SK-N-SH (cell line): Measurements from ENCODE around the gene AP1M1. TPM values are rescaled to one million over a fixed set of nuclear protein-coding genes. Genes with fewer than 3 reads are reported as not detected.

Source experiments
- CTCF ChIA-PET: fragments of 300-600, 350-600 bp; formaldehyde crosslinking; extraction: SDS; loops from one replicate; lab custom pipeline; 2021; lab: Yijun Ruan, JAX
- POLR2A ChIA-PET: fragments of 350-600 bp; sonication (Branson Sonifier 250); formaldehyde crosslinking; extraction: SDS; loops from one replicate; lab custom pipeline; 2020; ENCODE audit warnings: antibody characterized with exemption, inconsistent platforms; lab: Yijun Ruan, JAX
- DNase-seq: peaks from one replicate; pipeline ENCODE4 v3.0.0; 2012
- H2AFZ ChIP-seq: fragments of 200-600 bp; sonication (generic); 2 replicates; pipeline ENCODE4 v1.8.1; 2016; ENCODE audit warnings: antibody characterized with exemption, mild to moderate bottlenecking, low read depth
- H3F3A ChIP-seq: fragments of 200-600 bp; sonication (generic); replicated peaks from 2 replicates; pipeline ENCODE3; 2016; ENCODE audit warnings: antibody characterized with exemption, mild to moderate bottlenecking; ENCODE audit not compliant: insufficient read depth
- H3K27ac ChIP-seq, 2 experiments: fragments of 200-500 bp in 1 of 2; fragments of 200-600 bp in 1 of 2; sonication (Bioruptor generic) in 1 of 2; sonication (generic), shearing (Covaris generic) in 1 of 2; 2 replicates each; pipeline versions ENCODE4 v1.5.1 to v1.6.1; 2014 to 2016; ENCODE audit warnings: low read depth in 2 of 2, inconsistent platforms in 1 of 2, low read length in 1 of 2, mild to moderate bottlenecking in 1 of 2, mixed read lengths in 1 of 2
- H3K27me3 ChIP-seq: fragments of 200-600 bp; sonication (generic), shearing (Covaris generic); 2 replicates; pipeline ENCODE4 v1.6.1; 2016; ENCODE audit warnings: mixed run types; ENCODE audit not compliant: insufficient read depth
- H3K36me3 ChIP-seq, 2 experiments: fragments of 200-500 bp in 1 of 2; fragments of 200-600 bp in 1 of 2; sonication (Bioruptor generic) in 1 of 2; sonication (generic) in 1 of 2; replicated peaks in 1 of 2; 2 replicates each; pipeline versions ENCODE3 to v1.5.1; 2014 to 2016; ENCODE audit warnings: low read length in 1 of 2, mild to moderate bottlenecking in 1 of 2; ENCODE audit not compliant: insufficient read depth in 2 of 2, control insufficient read depth in 1 of 2
- H3K4me1 ChIP-seq, 2 experiments: fragments of 200-500 bp in 1 of 2; fragments of 200-600 bp in 1 of 2; sonication (Bioruptor generic) in 1 of 2; sonication (generic), shearing (Covaris generic) in 1 of 2; 2 replicates each; pipeline versions ENCODE4 v1.5.1 to v1.6.1; 2014 to 2016; ENCODE audit warnings: low read depth in 1 of 2, low read length in 1 of 2, mixed run types in 1 of 2; ENCODE audit not compliant: insufficient read depth in 2 of 2, control insufficient read depth in 1 of 2
- H3K4me2 ChIP-seq: fragments of 200-600 bp; sonication (generic), shearing (Covaris generic); 2 replicates; pipeline ENCODE4 v1.6.1; 2017; ENCODE audit warnings: mixed run types
- H3K4me3 ChIP-seq, 2 experiments: fragments of 200-500 bp in 1 of 2; fragments of 200-600 bp in 1 of 2; sonication (Bioruptor generic) in 1 of 2; sonication (generic), shearing (Covaris generic) in 1 of 2; 2 replicates each; pipeline versions ENCODE4 v1.5.1 to v1.8.1; 2014 to 2016; ENCODE audit warnings: low read depth in 2 of 2, inconsistent platforms in 1 of 2, low read length in 1 of 2, mild to moderate bottlenecking in 1 of 2, mixed read lengths in 1 of 2, moderate library complexity in 1 of 2
- H3K79me2 ChIP-seq: fragments of 200-600 bp; sonication (generic); 2 replicates; pipeline ENCODE4 v1.8.1; 2017; ENCODE audit warnings: mild to moderate bottlenecking; ENCODE audit not compliant: insufficient read depth
- H3K9ac ChIP-seq: fragments of 200-600 bp; sonication (generic); 2 replicates; pipeline ENCODE4 v1.6.1; 2017; ENCODE audit warnings: mixed run types
- H3K9me2 ChIP-seq: fragments of 200-600 bp; sonication (generic); 2 replicates; pipeline ENCODE4 v1.6.1; 2017; ENCODE audit warnings: mixed run types
- H3K9me3 ChIP-seq: fragments of 200-600 bp; sonication (generic); 2 replicates; pipeline ENCODE4 v1.6.1; 2017; ENCODE audit warnings: mixed run types, mild to moderate bottlenecking, moderate library complexity
- H4K20me1 ChIP-seq: fragments of 200-600 bp; sonication (generic); 2 replicates; pipeline ENCODE4 v1.6.1; 2017; ENCODE audit warnings: mild to moderate bottlenecking, mixed run types; ENCODE audit not compliant: insufficient read depth
- EZH2phosphoT487 ChIP-seq: fragments of 200-600 bp; sonication (generic); IDR thresholded peaks from 2 replicates; pipeline ENCODE4 v1.6.1; 2017; ENCODE audit warnings: low read depth, mixed run types, mild to moderate bottlenecking, antibody characterized with exemption, moderate library complexity, borderline replicate concordance
- FOSL2 ChIP-seq: IDR thresholded peaks from 2 replicates; pipeline ENCODE4 v1.4.0; 2012; ENCODE audit warnings: low read depth, mild to moderate bottlenecking, moderate library complexity, borderline replicate concordance
- NFIC ChIP-seq: IDR thresholded peaks from 2 replicates; pipeline ENCODE4 v1.4.0; 2012; ENCODE audit warnings: borderline replicate concordance
- PBX3 ChIP-seq: IDR thresholded peaks from 2 replicates; pipeline ENCODE4; 2012
- POLR2AphosphoS5 ChIP-seq: IDR thresholded peaks from 2 replicates; pipeline ENCODE4 v1.6.1; 2012; ENCODE audit warnings: low read depth, low read length
- RAD21 ChIP-seq: IDR thresholded peaks from 2 replicates; pipeline ENCODE4 v1.6.1; 2012; ENCODE audit warnings: mild to moderate bottlenecking, low read length
- RCOR1 ChIP-seq: fragments of 150-350 bp; IDR thresholded peaks from 2 replicates; pipeline ENCODE4 v1.6.1; 2017; ENCODE audit warnings: antibody characterized with exemption, low read length
- RFX5 ChIP-seq: IDR thresholded peaks from 2 replicates; pipeline ENCODE4 v1.6.1; 2012; ENCODE audit warnings: mild to moderate bottlenecking, improper control_type of control experiment, low read length
- RXRA ChIP-seq: IDR thresholded peaks from 2 replicates; pipeline ENCODE4 v1.4.0; 2012; ENCODE audit warnings: low read depth, mild to moderate bottlenecking, borderline replicate concordance
- SIN3A ChIP-seq: IDR thresholded peaks from 2 replicates; pipeline ENCODE4 v1.6.1; 2012; ENCODE audit warnings: low read depth, mild to moderate bottlenecking, low read length, moderate library complexity, borderline replicate concordance
- SMC3 ChIP-seq: IDR thresholded peaks from 2 replicates; pipeline ENCODE4 v1.6.1; 2012; ENCODE audit warnings: low read depth, low read length, improper control_type of control experiment
- TCF12 ChIP-seq: IDR thresholded peaks from 2 replicates; pipeline ENCODE4 v1.4.0; 2012
- WGBS: methylation state at CpG from one replicate; pipeline ENCODE4 v1.1.6; 2017; ENCODE audit warnings: low lambda C conversion rate; 5-methylcytosine and 5-hydroxymethylcytosine counted together
- polyA plus RNA-seq, 3 experiments: library from polyadenylated mRNA; depleted of rRNA; stranded (reverse); fragments of >200 nt; gene quantifications; 2 replicates each; pipeline ENCODE4 v1.2.3, GENCODE V29; 2012
- TF ChIP-seq, protein P1 (sequence below): fragments of 150-350 bp; IDR thresholded peaks from 2 replicates; pipeline ENCODE4 v1.6.1; 2016; ENCODE audit warnings: mild to moderate bottlenecking, low read depth, low read length
- TF ChIP-seq, protein P2 (sequence below): fragments of 150-350 bp; IDR thresholded peaks from 2 replicates; pipeline ENCODE4 v1.6.1; 2017; ENCODE audit warnings: antibody characterized with exemption, low read length, low read depth, borderline replicate concordance
- TF ChIP-seq, protein P3 (sequence below): IDR thresholded peaks from 2 replicates; pipeline ENCODE4 v1.4.0; 2012; ENCODE audit warnings: low read depth, borderline replicate concordance
- TF ChIP-seq, protein P4 (sequence below): fragments of 200-600 bp; sonication (generic); IDR thresholded peaks from 2 replicates; pipeline ENCODE4 v1.6.1; 2017; ENCODE audit warnings: antibody characterized with exemption, mild to moderate bottlenecking, moderate library complexity

The AP1M1 gene
- polyA plus RNA-seq, 1 of the 3 experiments (the other 2 are of a cell fraction) = 133 TPM

- H3K9ac ChIP-seq = no peak overlapping the region
- H3K27me3 ChIP-seq = no peaks in the 10 kb centered on the region
- no peak for DNase-seq
- H3K79me2 ChIP-seq = peaks cover 45% of the 10 kb centered on the region
- peaks cover 0 to 7% of the 10 kb centered on the region in 2 experiments; a peak in 2 of 4 replicates for H3K4me1 ChIP-seq
- CTCF ChIA-PET = interaction anchor here (0.6 to 0.7 kb wide), 2 partner anchors 147 kb away, joined by 3 read pairs; no protein-coding TSS in a partner anchor
- H2AFZ ChIP-seq = no peak overlapping the region
- peaks cover 2% of the 10 kb centered on the region for H3F3A ChIP-seq
- no peaks in the 10 kb centered on the region for H3K9me3 ChIP-seq
- POLR2A ChIA-PET = interaction anchor here (2.5 kb wide), 1 partner anchor 9 kb away, joined by 7 read pairs; the partner anchor contains the start of gene AP1M1
- 94% methylated on average over 2 of the region's 3 CpGs for WGBS
- H4K20me1 ChIP-seq = 0 out of 2 replicates have a peak, but pooled peaks cover 5% of the 10 kb centered on the region
- H3K9me2 ChIP-seq = no peaks in the 10 kb centered on the region
- no peak overlapping the region for H3K27ac ChIP-seq
- H3K4me3 ChIP-seq = no peak overlapping the region
- H3K36me3 ChIP-seq = peaks cover 32 to 37% of the 10 kb centered on the region in 2 experiments
- no peak overlapping the region for H3K4me2 ChIP-seq
- TF ChIP-seq, protein P1, sequence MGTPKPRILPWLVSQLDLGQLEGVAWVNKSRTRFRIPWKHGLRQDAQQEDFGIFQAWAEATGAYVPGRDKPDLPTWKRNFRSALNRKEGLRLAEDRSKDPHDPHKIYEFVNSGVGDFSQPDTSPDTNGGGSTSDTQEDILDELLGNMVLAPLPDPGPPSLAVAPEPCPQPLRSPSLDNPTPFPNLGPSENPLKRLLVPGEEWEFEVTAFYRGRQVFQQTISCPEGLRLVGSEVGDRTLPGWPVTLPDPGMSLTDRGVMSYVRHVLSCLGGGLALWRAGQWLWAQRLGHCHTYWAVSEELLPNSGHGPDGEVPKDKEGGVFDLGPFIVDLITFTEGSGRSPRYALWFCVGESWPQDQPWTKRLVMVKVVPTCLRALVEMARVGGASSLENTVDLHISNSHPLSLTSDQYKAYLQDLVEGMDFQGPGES = no peak
- no peak for TF ChIP-seq TCF12
- TF ChIP-seq RFX5 = no peak
- TF ChIP-seq, protein P2, sequence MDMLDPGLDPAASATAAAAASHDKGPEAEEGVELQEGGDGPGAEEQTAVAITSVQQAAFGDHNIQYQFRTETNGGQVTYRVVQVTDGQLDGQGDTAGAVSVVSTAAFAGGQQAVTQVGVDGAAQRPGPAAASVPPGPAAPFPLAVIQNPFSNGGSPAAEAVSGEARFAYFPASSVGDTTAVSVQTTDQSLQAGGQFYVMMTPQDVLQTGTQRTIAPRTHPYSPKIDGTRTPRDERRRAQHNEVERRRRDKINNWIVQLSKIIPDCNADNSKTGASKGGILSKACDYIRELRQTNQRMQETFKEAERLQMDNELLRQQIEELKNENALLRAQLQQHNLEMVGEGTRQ = no peak
- no peak for TF ChIP-seq RXRA
- TF ChIP-seq RCOR1 = no peak
- TF ChIP-seq NFIC = no peak
- TF ChIP-seq RAD21 = no peak
- no peak for TF ChIP-seq SIN3A
- TF ChIP-seq PBX3 = no peak
- TF ChIP-seq, all 33 proteins: peak for 0
Measured at GRCh38 chr19:16188521-16188920, 9.2 kb upstream of the AP1M1 start.

- no peak overlapping the region for H2AFZ ChIP-seq
- ChIA-PET CTCF (no interaction called here), POLR2A (no interaction called here)
- H3K9me2 ChIP-seq = no peaks in the 10 kb centered on the region
- 81% methylated on average over 6 of the region's 6 CpGs for WGBS
- no peak for TF ChIP-seq POLR2AphosphoS5
- no peak for TF ChIP-seq EZH2phosphoT487
- no peak for TF ChIP-seq RAD21
- TF ChIP-seq, protein P3, sequence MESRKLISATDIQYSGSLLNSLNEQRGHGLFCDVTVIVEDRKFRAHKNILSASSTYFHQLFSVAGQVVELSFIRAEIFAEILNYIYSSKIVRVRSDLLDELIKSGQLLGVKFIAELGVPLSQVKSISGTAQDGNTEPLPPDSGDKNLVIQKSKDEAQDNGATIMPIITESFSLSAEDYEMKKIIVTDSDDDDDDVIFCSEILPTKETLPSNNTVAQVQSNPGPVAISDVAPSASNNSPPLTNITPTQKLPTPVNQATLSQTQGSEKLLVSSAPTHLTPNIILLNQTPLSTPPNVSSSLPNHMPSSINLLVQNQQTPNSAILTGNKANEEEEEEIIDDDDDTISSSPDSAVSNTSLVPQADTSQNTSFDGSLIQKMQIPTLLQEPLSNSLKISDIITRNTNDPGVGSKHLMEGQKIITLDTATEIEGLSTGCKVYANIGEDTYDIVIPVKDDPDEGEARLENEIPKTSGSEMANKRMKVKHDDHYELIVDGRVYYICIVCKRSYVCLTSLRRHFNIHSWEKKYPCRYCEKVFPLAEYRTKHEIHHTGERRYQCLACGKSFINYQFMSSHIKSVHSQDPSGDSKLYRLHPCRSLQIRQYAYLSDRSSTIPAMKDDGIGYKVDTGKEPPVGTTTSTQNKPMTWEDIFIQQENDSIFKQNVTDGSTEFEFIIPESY = no peak
- no peak for TF ChIP-seq PBX3
- TF ChIP-seq, protein P1 = no peak
- TF ChIP-seq, protein P4, sequence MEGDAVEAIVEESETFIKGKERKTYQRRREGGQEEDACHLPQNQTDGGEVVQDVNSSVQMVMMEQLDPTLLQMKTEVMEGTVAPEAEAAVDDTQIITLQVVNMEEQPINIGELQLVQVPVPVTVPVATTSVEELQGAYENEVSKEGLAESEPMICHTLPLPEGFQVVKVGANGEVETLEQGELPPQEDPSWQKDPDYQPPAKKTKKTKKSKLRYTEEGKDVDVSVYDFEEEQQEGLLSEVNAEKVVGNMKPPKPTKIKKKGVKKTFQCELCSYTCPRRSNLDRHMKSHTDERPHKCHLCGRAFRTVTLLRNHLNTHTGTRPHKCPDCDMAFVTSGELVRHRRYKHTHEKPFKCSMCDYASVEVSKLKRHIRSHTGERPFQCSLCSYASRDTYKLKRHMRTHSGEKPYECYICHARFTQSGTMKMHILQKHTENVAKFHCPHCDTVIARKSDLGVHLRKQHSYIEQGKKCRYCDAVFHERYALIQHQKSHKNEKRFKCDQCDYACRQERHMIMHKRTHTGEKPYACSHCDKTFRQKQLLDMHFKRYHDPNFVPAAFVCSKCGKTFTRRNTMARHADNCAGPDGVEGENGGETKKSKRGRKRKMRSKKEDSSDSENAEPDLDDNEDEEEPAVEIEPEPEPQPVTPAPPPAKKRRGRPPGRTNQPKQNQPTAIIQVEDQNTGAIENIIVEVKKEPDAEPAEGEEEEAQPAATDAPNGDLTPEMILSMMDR = no peak
- TF ChIP-seq FOSL2 = no peak
- no peak for TF ChIP-seq SMC3
- no peak overlapping the region for H3K4me3 ChIP-seq
- no peaks in the 10 kb centered on the region for H3F3A ChIP-seq
- H4K20me1 ChIP-seq = 0 out of 2 replicates have a peak, but pooled peaks cover 5% of the 10 kb centered on the region
- no peak overlapping the region for H3K4me2 ChIP-seq
- no peaks in the 10 kb centered on the region for H3K27me3 ChIP-seq
- H3K4me1 ChIP-seq = peaks cover 0 to 7% of the 10 kb centered on the region in 2 experiments; a peak in 2 of 4 replicates
- no peak overlapping the region for H3K27ac ChIP-seq
- DNase-seq = no peak
- H3K9ac ChIP-seq = no peak overlapping the region
- peaks cover 45% of the 10 kb centered on the region for H3K79me2 ChIP-seq
- H3K9me3 ChIP-seq = no peaks in the 10 kb centered on the region
- peaks cover 32 to 37% of the 10 kb centered on the region in 2 experiments for H3K36me3 ChIP-seq
Measured at GRCh38 chr19:16190198-16190597, 7.5 kb upstream of the AP1M1 start.
